COLO668 (cell line): ENCODE data around the gene PDZD2.
"Not testable (repeated sequence)": the region's sequence is repeated elsewhere in the genome, so short reads cannot be mapped to it uniquely, and the experiment has no call there.

Experiments
- DNase-seq: peaks from one replicate; lab custom pipeline; 2025; ENCODE audit not compliant: unreplicated experiment; lab: John Stamatoyannopoulos, UW

Gene PDZD2

DNA sequence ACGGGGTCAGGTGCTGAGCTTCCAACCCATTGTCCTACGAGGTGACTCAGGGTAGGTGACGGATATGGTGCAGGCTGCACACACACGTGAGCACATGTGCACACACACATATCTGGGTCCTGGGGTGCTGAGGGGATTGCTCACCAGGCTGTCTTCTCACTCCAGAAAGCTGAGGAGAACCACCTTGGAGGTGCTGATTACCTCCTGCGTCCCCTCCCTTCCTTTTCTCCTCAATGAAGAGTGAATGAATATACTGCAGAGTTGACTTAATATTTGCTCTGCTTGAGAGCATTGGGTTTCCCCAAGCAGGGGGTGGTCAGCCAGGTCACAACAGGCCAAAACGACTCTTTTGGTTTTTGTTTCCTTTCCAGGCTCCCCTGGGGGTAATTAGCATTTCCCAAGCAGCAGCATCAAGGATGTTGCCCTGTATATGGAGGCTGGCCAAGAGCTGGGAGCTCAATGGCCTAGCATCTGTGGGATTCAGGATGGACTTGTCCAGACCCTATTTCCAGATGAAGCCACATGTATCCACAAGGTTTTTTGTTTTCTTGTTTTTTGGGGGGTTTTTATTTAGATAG lies 49.7 kb downstream of the PDZD2 start:
- no peak for DNase-seq

DNA sequence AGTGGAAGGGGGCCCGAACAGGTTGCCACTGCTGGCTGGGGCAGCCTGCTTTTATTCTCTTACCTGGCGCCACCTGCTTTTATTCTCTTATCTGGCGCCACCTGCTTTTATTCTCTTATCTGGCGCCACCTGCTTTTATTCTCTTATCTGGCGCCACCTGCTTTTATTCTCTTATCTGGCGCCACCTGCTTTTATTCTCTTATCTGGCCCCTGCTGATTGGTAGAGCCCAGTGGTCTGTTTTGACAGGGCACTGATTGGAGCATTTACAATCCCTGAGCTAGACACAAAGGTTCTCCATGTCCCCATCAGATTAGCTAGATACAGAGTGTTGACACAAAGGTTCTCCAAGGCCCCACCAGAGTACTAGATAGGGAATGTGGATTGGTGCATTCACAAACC lies 52.5 kb downstream of the PDZD2 start:
- DNase-seq: not testable (repeated sequence)

DNA sequence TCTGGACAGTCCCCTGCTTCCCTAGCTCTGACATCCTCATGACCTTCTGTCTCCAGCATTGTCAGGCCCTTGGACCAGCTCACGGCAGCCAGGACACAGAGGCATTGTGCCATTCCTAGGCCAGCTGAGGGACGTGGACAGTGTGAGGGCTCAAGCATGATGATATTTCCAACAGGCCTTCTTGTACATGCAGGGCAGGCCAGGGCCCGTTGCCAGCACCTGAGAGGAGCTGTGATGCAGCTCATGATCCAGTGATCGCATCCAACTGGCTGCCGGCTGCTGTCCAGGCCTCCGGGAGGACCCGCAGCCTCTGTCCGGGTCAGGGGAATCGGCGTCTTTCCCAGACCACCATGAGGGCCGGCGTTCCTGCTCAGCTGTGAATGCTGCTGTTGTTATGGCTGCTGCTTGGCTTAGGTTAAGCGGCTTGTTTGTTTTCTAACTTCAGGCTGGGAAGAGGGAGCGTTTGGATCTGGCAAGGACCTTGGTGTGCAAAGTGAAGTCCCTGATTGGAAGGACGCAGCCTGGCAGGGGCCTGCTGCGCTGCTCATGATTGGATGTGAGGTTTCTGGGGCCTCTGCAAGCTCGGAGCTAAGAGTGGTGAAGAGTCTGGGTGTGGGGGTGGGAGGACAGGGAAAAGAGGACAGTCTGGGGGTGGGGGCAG lies 53.8 kb downstream of the PDZD2 start:
- no peak for DNase-seq

- no peak for DNase-seq
These were observed 59.7 kb downstream of the PDZD2 start for GRCh38 chr5:31698673-31699072.

DNA sequence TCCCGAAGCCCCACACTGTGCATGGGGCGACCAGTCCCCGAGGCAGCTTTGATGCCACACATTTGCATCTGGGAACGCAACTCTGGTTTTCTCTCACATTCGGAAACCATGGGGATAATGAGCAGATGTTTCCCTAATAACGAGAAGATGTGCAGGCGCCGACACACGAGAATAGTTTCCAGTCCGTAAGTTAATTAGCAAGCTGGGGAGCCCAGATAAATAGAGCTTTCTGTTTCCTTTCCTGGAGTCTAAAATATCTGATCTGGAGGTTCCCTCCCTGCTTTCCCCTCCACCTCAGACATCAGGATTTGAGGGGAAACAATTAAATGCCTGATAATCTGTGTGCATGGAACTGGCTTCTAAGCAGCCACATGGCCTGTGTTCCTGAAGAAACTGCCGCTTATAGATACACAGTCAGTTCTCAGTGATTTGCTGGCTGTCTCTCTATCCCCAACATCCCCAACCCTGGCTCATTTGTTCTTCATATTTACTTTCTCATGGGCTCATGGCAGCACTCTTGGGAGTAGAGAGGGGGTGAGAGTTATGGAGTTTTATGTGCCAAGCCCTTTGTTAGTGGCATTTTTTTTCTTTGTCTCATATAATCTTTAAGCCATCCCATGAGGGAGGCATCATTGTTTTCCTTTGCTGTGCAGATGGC lies 62.8 kb downstream of the PDZD2 start:
- DNase-seq: no peak

DNA sequence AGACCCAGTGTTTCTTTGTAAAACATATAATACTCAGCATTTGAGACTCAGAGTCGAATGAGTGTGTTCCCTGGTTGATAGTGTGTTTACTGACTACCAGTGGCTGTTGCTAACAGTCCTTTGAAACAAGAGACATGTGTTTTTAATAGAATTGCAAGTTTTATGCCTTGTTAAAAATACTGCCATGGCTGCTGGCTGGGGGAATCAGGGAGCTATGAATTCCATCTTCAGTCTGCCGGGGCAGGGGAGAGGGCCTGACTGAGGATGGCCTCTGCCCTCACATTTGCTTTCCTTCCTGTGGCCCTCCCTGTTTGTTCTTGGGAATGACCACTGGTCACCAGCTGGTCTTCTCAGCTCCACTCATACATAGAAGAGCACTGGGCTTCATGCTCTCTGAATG lies 63.8 kb downstream of the PDZD2 start:
- no peak for DNase-seq

DNA sequence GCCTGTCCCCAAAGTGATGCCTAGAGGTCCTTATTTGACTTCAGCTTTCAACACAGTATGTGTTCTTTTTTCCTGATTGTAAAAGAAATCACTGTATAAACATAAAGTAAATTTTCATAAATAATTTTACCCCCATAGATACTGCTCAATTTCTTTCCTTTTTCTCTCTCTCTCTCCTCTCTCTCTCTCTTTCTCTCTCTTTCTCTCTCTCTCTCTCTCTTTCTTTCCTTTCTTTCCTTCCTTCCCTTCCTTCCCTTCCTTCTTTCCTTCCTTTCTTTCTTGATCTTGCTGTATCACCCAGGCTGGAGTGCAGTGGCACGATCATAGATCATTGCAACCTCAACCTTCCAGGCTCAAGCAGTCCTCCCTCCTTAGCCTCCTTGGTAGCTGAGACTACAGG lies 64.8 kb downstream of the PDZD2 start:
- no peak for DNase-seq

- DNase-seq: no peak
These were observed 67.3 kb downstream of the PDZD2 start for GRCh38 chr5:31706186-31706585.

DNA sequence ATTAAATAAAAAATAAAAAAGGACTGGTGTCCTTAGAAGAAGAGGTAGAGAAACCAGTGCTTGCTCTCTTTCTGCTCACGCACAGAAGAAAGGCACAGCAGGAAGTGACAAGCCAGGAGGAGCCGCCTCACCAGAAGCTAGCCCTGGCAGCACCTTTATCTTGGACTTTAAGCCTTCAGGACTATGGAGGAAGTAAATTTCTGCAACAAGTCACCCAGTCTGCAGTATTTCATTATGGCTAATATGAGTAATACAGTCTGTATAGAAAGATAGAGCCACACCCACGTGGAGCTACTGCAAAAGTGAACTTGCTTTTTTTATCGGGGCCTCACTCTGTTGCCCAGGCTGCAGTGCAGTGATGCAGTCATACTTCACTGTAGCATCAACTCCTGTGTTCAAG lies 68.4 kb downstream of the PDZD2 start:
- no peak for DNase-seq

DNA sequence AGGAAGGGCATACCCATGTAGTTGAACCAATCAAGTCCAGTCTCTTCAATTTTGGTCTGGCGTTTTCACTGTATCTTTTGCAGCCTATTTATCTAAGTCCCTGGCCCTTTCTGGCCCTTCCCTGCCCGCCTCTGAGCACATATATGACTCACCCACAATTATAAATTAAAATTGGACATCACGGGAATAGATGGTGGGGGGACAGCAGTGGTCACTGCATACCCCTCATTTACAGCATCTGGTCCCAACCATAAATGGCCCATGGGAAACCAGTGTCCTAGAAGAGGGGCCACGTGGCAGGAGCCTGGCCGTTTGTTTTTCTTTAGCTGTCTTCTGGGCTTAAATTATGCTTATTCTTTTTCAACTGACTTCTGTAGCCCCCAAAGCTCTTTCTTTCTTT lies 69.2 kb downstream of the PDZD2 start:
- no peak for DNase-seq

DNA sequence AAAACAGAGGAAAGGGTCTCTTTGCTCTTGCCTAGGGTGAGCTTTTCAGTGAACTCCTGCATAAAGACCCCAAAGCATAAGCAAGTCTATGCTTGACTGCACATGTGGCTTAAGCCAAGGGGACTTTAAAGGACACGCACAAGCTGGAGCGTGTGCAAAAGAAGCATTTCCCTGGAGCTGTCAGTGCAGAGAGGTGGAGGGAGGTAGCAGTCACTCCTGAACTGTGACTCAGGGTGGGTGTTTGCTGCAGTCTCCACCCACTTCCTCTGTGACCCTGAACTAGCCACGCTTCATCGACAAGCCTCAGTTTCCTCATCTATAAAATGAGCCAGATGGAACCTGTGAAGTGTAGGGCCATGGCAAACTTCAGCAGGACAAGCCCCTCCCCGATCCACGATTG lies 72.4 kb downstream of the PDZD2 start:
- DNase-seq: no peak

DNA sequence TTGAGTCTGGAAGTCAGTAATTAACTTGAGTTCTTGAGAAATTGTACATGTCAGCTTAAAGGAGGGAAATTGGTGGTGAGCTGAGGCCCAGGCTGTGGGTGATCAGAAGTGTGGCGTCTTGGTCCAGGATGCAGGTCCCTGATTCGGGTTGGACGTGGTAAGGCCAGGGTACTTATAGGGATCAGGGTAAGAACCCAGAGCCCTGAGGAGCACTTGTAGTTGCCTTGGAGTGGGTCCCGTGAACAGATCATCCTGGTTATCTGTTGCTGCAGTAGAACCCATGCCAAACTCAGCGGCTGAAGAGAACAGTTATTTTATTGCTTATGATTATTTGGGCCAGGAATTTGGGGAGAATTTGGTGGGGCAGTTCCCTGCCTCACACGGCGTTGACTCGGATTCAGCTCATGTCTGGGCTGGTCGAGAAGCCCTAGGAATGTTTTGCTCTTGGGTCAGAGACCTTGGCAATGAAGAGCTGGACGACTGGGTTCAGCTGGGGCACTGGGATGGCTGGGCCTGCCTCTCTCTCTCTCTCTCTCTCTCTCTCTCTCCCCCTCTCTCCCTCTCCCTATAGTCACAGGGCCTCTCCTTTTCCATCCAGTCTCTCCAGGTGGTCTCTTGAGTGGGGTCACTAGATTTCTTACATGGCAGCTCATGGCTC lies 73.1 kb downstream of the PDZD2 start:
- no peak for DNase-seq

GRCh38 chr5:31717561-31717960 lies 78.6 kb downstream of the PDZD2 start:
- no peak for DNase-seq

GRCh38 chr5:31720004-31720403 lies 81.1 kb downstream of the PDZD2 start:
- DNase-seq: no peak

DNA sequence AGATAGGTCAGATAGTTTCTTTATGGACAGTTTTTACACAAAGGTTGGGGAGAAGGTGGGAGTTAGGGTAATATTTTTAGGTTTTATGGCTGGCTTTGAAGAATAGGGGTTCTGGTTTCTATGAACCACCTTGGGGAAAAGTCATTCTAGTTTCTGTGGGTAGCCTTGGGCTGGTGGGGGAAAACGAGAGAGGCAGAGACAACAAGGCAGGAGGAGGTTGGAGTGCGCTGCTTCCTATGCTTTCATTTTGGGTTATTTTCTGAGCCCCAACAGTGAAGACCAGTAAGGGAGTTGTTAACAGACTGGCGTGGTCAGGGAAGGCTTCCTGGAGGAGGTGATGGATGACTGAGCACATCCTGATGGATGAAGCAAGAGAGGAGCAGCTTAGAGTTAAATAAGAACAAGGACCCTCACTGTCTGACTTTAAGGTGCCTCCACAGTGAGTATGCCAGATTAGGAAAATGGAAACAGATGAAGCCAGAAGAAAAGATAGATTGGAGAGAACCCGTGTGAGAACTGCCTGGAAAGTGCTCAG lies 81.9 kb downstream of the PDZD2 start:
- no peak for DNase-seq

DNA sequence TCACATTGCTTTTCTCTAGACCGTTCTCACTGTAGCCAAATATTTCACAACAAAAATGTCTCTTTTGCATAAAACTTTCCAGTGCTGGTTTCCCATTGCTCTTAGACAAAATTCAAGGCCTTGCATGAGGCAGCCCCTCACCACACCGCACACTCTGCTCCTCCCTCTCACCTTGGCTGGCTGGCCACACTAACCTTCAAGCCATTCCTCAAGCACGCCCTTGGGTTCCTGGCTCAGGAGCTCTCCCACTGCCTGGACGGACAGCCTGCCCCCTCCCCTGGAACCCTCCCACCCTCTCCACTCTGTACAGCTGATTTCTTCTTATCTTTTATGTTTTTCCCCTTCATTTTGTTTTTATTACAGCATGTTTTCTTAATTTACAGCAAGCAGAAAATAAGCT lies 83.2 kb downstream of the PDZD2 start:
- DNase-seq: no peak

GRCh38 chr5:31725996-31726395 lies 87.1 kb downstream of the PDZD2 start:
- no peak for DNase-seq

GRCh38 chr5:31726952-31727351 lies 88.0 kb downstream of the PDZD2 start:
- no peak for DNase-seq

- DNase-seq: no peak
These were observed 89.1 kb downstream of the PDZD2 start for GRCh38 chr5:31728039-31728438.

DNA sequence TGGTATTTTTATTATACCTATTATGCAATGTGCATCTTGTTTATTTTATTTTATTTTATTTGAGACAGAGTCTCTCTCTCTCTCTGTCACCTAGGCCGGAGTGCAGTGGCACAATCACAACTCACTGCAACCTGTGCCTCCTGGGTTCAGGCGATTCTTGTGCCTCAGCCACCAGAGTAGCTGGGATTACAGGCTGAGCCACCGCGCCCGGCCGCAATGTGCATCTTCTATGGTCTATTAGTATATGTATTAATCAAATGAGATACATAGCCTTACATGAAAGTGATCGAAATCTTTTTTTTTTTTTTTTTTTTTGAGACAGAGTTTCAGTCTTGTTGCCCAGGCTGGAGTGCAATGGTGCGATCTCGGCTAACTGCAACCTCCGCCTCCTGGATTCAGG lies 89.9 kb downstream of the PDZD2 start:
- not testable (repeated sequence) for DNase-seq

DNA sequence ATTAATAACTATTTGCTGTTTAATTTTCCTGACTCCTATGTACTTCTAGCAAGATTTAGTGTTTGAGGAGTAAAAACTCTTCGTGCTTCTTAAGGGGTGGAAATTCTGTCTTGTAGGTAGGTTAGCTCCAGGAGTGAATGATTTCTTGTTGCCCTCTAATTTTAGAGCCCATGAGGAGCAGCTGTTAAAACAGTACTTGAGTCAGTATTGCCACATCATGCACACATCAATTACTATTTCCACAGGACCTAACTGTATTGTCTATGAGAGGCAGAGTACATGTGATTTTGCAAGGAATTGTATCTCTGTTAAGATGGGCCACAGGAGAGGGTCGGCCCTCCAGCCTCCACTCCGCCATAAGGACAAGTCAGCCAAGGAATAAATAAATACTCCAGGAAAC lies 91.2 kb downstream of the PDZD2 start:
- DNase-seq: no peak

GRCh38 chr5:31731016-31731415 lies 92.1 kb downstream of the PDZD2 start:
- DNase-seq: no peak
